Stimulated activated CD4-positive, alpha-beta T cell treated with anti-CD3 and anti-CD28 coated beads, Interleukin-1b, Interleukin-23, amount 100 ng/mL, for 1 hour (primary cell): Measurements from ENCODE around the gene EWSR1.
A peak's percentile ranks its signal among the peaks of the same experiment; 100 is the strongest.
"Not testable (repeated sequence)": the region's sequence is repeated elsewhere in the genome, so short reads cannot be mapped to it uniquely, and the experiment has no call there.

ENCODE experiments used
- DNase-seq, 2 donors: peaks; one replicate each; pipeline ENCODE4 v3.0.0-alpha.2; 2020; ENCODE audit warnings: low read depth in 2 of 2

Gene EWSR1

DNA sequence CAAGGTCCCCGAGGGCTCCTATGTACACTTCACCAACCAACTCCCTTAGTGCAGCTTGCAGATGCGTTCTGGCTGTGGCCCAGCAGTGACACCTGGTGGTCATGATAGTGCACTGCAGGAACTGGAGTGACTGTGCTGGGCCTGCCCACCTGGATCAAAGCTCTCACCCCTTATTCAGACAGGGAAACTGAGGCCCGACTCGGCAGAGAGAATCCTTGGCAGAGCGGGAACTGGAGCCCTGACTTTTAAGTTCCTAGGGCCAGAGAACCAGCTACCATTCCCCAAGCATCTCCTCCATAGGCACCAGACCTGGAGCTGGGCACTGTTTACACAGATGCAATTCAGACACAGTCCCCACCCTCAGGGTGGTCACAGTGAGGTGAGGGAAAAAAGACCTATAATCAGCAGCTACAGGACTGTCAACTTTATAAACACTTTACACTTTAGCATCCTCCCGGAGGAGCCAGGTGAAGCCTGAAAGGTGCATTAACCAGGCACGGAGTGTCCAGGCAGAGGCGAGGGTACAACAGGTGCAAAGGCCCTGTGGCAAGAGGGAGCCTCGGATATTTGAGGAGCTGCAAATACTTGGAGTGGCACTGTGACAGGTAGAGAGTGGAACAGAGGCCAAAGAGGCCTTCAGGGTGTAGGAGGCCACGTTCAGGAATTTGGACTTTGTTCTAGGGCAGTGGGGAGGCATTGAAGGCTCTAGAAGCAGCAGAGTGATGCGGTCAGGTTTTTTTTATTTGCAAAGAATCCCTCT, 22.3 kb upstream of the EWSR1 start:
- peak; percentile 23 to 51 for DNase-seq

DNA sequence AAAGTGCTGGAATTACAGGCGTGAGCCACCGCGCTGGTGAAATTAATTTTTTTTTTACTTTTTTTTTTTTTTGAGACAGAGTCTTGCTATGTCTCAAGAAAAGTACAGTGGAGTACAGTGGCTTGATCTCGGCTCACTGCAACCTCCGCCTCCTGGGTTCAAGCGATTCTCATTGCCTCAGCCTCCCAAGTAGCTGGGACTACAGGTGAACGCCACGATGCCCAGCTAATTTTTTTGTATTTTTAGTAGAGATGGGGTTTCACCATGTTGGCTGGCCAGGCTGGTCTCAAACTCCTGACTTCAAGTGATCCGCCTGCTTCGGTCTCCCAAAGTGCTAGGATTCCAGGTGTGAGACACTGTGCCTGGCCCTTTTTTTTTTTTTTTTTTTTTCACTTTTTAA, 20.2 kb upstream of the EWSR1 start:
- DNase-seq, result not testable (repeated sequence)

DNA sequence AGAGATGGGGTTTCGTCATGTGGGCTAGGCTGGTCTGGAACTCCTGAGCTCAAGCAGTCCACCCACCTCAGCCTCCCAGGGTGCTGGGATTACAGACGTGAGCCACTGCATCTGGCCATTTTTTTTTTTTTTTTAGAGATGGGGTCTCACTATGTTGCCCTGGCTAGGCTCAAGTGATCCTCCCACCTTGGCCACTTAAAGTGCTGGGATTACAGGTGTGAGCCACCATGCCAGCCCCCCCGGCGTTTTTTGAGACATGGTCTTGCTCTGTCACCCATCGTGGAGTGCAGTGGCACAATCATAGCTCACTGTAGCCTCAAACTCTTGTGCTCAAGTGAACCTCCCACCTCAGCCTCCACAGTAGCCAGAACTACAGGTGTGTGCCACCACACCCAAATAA, 16.8 kb upstream of the EWSR1 start:
- no peak for DNase-seq

DNA sequence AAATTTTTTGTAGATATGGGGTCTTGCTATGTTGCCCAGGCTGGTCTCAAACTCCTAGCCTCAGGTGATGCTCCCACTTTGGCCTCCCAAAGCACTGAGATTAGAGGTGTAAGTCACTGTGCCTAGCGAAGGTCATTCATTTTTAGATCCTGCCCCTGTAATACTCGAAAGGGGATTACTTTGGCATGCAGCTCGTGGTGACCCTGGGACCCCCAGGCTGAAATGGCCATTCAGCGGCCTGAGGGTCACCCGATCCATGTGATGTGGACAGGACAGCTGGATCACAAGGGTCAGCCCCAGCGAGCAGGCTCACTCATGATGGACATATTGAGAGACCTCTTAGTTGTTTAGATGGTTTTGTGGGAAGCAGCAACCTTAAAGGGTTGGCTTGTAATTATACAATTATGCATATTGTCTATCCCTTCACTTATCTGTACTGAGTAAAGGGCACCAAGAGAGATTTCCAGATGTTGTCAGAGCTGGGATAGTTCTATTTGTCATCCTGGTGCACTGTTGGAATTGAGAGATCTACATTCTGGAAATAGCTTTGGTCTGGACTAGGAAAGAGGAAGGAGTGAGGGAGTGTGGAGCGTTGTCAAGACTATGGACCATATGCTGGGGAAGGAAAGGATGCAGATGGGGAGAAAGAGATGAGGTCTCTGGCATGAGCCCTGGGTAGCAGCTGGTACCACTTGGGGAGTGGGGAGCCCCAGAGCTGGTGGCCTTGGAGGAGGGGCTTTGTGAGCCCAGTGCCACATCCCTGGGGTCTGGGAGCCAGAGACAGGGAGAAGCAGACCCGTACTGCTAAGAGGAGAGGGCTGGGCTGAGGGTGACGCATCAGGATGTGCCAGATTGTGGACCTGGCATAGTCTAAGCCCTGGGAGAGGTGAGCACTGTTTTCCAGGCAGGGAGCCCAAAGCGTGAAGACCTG, 15.8 kb upstream of the EWSR1 start:
- DNase-seq, result no peak

DNA sequence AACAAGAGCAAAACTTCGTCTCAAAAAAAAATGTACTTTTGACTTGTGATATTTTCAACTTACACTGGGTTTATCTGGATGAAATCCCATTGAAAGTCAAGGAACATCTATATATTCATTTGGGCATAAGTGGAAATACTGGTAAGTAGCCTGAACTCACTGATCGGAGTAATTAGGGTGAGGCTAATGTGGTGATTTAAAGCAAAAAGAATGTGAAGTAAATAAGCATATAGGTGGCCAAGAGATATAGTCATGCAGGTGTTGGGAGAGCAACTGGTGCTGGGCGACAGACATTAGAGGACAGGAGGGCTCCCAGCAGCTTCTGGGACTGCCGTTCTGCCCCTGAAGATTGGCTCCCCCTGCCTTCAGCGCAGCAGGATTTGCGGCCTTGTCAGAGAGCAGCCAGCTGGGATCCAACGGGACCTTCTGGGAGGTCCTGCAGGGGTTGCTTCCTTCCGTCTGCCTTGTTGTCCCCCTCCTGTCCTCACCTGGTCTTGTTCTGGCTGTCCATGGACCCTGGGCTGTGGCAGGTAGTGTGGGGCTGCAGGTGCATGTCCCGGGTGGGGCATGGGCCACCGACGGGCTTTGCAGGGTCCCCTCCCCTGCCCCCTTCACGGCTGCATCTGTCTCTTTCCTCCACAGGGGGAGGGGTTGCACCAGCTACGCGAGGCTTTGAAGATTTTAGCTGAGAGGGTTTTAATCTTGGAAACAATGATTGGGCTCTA, 14.3 kb upstream of the EWSR1 start:
- DNase-seq, result no peak

DNA sequence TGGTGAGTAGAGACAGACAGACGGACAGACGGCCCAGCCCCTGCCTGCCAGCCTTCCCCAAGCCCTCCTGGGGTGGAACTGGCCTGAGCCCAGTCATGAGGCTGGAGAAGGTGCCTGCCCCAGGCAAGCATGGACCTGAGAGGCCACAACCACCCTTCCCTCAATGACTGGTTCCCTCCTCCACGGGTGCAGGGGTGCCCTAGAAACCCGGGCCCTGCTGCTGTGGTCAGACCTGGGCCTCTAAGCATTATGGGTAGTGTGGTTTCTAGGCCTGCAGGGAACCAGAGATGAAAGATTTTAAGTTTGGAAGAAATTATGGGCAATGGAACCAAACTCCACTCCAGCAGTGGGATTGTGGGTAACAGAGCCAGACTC, 13.8 kb upstream of the EWSR1 start:
- no peak for DNase-seq

DNA sequence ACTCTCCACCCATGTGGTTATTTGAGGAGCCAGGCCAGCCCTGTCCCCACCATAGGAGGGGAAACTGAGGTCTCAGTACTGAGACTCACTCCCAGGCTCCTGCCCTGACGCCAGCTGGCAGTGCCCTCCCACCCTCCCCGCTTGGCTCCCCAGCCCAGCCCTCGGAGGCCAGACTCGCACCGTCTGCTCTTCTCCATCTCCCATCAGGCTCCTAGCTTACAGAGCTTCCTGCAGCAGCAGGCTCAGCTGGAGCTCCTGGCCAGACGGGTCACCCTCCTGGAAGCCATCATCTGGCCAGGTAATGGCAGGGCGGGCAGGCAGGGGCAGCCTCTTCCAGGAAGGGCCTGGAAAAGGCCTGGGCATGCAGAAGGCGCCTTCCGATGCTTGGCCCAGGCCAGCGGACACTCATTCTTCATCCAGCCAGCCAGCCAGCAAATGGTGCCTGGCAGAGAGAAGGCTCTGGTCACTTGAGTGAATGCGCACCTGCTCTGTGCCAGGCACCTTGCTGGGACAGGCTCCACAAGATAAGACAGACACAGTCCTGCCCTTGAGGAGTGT, 12.9 kb upstream of the EWSR1 start:
- DNase-seq, result no peak

DNA sequence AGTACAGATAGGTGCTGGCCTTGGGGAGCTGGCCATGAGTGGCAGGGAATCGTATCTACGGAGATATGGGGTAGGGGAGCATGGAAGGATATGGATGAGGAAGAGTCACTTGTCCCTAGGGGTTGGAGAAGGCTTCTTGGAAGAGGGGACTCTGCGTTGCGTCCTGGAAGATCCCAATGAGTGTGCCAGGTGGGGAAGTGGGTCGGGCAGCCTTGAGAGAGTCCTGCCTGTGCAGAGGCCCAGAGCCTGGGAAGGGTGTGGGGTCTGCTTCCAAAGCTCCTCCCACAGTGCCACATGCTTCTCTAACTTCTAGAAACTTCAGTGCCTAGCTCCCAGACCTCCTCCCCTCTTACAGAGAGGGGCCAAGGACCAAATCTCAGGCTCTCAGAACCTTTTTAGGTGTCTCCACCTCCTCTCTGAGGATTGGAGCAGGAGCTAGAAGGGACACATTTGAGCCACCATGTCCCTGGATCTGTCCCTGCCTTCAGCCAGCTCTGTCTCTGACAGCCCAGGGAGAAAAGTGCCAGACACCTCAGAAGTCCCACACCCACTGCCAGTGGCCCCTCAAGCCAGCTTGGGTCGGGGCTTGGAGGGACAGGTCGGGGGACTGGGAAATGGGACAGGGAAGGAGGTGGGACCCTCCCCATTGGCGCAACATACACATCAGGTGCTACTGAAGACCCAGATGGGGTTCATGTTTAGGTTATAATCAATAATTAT, 11.3 kb upstream of the EWSR1 start:
- DNase-seq, result no peak

DNA sequence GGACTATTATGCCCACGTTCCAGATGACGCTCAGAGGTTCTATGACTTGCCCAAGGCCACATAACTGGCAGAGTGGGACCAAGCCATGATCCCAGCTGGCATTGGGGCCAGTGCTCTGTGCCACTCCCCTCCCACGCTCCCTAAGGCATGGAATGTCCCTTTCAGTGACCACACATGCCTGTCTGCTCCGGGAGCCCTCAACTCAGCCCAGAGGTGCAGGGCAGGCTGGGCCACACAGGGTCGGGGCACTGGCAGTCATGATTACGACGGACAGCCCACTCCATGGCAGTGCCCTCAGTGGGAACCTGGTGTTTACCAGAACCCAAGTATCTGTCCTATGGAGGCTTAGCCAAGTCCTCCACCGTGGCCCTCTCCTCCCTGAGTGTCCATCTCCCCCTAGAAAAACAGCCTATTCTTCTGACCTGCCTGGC, 10.3 kb upstream of the EWSR1 start:
- DNase-seq, result no peak

DNA sequence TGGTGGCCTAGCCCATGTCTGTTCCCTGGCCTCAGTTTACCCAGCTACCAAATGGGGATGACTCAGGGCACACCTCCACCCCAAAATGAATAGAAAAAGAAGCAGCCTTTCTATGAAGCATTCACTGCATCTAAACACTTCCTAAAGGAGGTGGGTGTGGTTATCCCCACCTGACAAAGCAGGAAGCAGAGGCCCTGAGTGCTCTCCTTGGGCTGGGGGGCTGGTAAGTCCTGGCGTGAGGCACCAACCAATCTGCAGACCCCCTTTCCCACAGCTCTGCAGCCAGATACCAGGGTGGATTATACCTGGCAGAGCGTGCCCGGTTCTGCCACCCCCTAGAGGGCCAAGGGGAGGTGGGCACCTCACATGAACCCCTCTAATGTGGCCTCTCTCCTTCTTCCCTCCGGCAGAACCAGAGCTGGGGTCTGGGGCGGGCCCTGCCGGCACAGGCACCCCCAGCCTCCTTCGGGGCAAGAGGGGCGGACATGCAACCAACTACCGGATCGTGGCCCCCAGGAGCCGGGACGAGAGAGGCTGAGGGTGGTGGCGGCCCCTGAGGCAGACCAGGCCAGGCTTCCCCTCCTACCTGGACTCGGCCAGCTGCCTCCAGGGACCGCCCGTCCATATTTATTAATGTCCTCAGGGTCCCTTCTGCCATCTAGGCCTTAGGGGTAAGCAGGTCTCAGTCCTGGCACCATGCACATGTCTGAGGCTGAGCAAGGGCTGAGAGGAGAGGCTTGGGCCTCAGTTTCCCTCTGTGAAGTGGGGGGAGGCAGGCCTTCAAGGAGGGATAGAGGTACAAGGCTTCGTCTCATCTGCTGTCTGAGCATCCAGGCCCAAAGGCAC, 9.4 kb upstream of the EWSR1 start:
- no peak for DNase-seq

DNA sequence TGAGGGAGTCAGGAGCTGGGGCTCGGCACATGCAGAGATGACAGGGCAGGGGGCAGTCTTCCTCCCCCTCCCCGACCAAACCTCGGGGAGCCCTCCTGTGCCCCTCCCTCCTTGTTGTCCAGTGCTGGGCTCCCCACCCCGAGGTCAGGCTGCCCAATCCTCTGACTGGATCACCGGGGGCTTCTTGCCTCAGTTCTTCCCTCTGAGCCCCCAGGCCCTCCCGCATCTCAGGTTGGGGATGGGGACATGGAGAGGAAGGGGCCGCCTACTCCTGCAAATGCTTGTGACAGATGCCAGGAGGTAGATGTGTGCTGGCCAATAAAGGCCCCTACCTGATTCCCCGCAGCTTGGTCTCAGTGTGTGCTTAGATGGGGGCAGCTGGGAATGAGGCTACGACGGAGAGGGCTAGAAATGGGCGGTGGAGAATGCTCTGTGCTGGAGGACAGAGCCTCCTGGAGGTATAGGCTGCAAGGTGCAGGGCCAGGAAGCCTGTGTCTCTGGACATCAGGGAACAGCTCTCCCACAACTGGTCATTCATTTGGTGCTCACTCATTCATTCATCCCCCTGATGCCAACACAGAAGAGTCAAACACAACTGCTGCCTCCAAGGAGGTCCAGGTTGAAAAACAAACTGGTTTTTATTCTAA, 8.7 kb upstream of the EWSR1 start:
- no peak for DNase-seq

DNA sequence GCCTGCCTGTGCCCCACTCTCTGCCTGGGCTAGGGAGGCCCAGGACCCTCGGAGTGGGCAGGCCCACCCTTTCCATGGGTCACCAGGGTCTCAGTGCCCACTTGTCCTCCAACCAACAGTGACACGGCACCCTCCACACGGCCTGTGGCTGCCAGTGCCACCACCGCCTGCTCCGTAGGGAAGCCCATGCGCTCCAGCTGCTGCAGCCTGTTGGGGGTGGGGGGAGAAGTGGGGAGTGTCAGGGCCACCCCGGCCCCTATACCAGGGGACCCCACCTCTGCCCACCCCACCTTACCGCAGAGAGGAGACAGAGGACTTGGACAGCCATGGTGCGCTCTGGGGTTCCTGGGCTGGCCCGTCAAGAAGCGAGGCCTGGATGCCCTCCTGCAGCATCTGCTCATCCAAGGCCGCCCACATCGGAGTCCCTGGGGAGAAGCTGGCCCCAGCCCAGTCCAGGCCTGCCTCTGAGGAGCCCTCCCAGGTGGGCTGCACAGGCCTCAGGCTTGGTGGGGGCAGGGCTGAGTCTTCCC, 8.0 kb upstream of the EWSR1 start:
- no peak for DNase-seq

DNA sequence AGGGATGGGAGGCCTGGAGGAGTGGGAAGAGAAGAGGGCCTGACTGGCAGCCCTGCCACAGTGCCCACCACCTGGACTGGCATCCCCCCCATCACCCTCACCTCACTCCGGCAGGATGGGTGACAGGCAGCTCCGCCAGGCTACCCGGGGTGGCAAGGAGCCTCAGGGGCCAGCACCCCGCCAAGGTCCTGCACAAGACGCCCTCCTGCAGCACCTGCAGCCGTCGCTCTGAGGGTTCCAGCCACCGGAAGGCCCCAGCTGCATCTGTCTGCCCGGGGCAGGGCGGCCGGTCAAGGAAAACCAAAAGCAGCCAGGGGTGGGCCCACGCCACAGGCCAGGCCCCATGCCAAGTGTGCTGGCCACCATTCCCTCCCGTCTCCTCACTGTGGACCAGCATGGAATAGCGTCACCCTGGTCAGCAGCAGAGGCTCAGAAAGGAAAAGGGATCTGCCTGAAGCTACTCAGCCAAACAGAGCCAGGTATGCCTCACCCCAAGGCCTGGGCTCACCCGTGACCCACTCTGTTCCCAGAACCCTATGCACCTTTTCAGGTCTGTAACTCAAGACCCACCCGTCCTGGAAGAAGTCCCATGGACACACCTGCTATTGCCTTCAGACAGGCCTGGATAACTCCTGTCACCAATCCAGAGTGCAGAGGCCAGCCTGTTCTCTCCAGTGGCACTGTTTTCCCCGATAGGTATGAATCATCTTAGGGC, 7.3 kb upstream of the EWSR1 start:
- DNase-seq, result no peak

DNA sequence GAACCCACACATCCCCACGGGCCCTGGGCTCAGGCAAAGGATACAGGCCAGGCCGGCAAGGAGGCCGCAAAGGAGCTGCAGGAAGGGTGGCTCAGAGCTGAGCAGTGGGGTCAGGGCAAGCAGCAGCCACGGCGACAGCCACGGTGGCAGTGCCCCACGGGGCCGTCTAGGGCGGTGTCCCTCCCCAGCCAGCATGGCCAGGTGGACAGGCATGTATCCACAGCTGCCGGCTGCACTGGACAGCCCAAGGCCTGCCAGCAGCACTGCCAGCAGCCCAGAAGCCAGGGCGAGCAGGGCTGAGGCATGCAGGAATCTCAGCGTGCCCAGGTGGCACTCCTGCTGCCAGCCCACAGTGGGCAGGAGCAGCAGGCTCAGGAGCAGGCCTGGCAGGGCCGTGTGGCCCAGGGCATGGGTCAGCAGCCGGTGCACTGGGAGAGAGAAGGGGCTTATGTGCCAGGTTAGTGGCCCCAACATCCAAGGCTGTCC, 4.2 kb upstream of the EWSR1 start:
- DNase-seq, result no peak

DNA sequence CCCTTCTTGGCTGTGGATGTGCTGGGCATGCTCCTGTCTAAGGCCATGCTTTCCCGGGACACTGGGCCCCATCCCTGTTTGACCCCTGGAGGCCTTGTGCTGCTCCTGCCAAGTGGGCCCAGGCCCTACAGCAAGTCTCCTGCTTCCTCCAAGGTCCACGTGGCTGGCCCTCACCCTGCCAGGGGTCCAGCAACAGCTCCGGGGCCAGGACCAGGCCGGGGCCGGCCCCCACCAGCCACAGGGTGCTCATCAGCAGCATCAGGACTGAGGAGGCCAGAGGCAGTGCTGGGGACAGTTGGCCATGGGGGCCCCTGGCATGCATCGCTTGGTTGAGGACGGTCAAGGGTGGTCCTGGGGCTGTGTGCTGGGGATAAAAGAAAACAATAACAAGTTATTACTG, 2.8 kb upstream of the EWSR1 start:
- DNase-seq, result no peak

DNA sequence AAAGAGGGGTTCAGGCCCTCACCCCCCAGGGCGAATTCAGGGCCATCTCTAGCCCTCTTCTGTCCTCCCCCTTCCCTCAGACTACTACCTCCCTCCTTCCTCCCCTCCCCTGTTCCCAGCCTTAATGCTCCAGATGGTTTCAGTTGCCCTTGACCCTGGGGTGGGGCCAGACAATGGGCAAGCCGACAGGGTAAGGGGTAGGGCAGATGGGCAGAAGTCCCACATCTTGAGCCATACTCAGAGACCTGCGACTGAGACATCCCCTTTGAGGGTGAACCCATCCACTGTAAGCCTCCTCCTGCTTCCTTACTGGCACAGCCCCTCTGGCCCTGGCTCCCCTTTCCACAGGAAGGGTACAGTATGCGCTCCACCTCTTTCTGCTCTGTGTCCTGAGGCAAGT, 2.1 kb upstream of the EWSR1 start:
- no peak for DNase-seq

DNA sequence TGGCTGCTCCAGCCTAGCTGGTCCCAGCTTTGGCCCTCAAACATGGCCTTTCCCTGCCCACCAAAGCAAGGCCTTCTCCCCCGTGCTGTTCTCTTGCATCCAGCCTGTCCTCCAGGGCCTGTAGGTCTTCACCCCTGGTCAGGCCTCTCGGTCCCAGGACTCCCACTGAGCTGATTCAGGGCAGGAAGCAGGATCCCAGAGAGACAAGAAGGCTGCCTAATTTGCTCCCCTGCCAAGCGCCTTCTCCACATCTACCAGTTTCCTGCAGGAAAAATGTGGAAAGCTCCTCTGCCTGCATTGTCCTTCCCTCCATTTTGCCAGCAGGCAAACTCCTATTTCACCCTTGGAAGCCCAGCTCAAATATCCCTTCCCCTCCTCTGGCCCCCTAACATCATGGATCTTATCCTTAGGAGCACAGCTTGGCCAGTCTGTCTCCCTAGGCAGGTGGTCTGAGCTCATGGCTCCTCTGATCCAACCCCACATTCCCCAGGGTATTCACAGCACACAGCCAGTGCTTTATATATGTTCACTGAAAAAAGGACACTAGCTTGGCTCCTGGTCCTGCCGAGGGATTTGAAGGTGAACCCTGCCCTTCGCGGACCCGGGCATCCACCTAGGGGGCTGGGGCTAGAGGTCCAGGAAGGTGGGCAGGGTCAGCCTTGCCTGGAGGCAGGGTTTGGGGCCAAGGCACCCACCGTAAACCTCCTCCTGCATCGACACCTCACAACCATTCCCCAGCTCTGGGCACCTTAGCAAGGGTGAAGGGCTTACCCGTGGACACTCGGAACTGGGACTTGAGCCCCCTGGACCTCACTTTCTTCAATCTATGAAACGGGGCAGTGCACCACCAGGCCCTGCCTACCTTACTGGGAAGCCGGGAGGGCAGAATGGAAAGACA, 1.3 kb upstream of the EWSR1 start:
- DNase-seq, result no peak

DNA sequence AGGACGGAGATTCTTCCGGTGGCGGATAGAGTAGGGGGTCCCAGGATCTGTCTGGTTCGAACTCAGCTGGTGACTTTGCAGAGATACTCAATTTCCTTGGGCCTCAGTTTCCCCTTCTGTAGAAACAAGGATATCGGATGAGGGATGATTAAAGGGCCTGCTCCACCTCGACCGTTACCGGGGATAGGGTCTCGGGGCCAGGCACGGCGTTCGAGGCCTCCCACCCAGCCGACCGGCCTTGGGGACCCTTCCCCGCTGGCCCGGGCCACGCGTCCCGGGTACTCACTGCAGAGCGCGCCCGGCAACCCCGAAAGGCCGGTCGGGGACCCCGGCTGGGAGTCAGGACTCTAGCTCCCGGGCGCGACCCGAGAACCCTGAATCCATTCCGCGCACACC, 608 bp upstream of the EWSR1 start:
- no peak for DNase-seq
